ENCODE results near the gene FOXP1. TPM values are rescaled to one million over a fixed set of nuclear protein-coding genes. Genes with fewer than 3 reads are reported as not detected.

The FOXP1 gene
- total RNA-seq, 1 donor from 2014 or later: 195 TPM

GRCh38 chr3:71131375-71132314, 451.9 kb downstream of the FOXP1 start:
- no peak for TF ChIP-seq CTCF (IDR thresholded peaks at IDR 0.05)
- Mint-ChIP-seq H3K27ac (ENCODE audit: unreplicated experiment) (peak overlapping the region; percentile 96), H3K27me3 (ENCODE audit: unreplicated experiment) (no peaks in the 10 kb centered on the region), H3K4me1 (ENCODE audit: unreplicated experiment) (peaks cover 82% of the 10 kb centered on the region), H3K9me3 (ENCODE audit: unreplicated experiment) (no peaks in the 10 kb centered on the region), H3K36me3 (ENCODE audit: unreplicated experiment) (no peaks in the 10 kb centered on the region), H3K4me3 (ENCODE audit: unreplicated experiment) (peak overlapping the region; percentile 80)
- no peak for DNase-seq (ENCODE audit: extremely low spot score, unreplicated experiment)

GRCh38 chr3:71130471-71131374, 452.8 kb downstream of the FOXP1 start:
- TF ChIP-seq CTCF (IDR thresholded peaks at IDR 0.05): no peak
- Mint-ChIP-seq H3K4me3 (ENCODE audit: unreplicated experiment) (peak overlapping the region; percentile 80), H3K36me3 (ENCODE audit: unreplicated experiment) (no peaks in the 10 kb centered on the region), H3K9me3 (ENCODE audit: unreplicated experiment) (no peaks in the 10 kb centered on the region), H3K27ac (ENCODE audit: unreplicated experiment) (peak overlapping the region; percentile 96), H3K4me1 (ENCODE audit: unreplicated experiment) (peaks cover 84% of the 10 kb centered on the region), H3K27me3 (ENCODE audit: unreplicated experiment) (no peaks in the 10 kb centered on the region)
- DNase-seq (ENCODE audit: extremely low spot score, unreplicated experiment): no peak

- H3K27ac Mint-ChIP-seq (ENCODE audit: unreplicated experiment): peak overlapping the region; percentile 96
- H3K36me3 Mint-ChIP-seq (ENCODE audit: unreplicated experiment): peaks cover 3% of the 10 kb centered on the region
- peaks cover 82% of the 10 kb centered on the region for H3K4me1 Mint-ChIP-seq (ENCODE audit: unreplicated experiment)
- no peaks in the 10 kb centered on the region for H3K27me3 Mint-ChIP-seq (ENCODE audit: unreplicated experiment)
- no peak for DNase-seq (ENCODE audit: extremely low spot score, unreplicated experiment)
- H3K4me3 Mint-ChIP-seq (ENCODE audit: unreplicated experiment): peak overlapping the region; percentile 80
- no peak for TF ChIP-seq CTCF (IDR thresholded peaks at IDR 0.05)
- H3K9me3 Mint-ChIP-seq (ENCODE audit: unreplicated experiment): no peaks in the 10 kb centered on the region
Observed at GRCh38 chr3:71129611-71130431, 453.7 kb downstream of the FOXP1 start.

GRCh38 chr3:71128961-71129360, 454.6 kb downstream of the FOXP1 start:
- H3K4me3 Mint-ChIP-seq (ENCODE audit: unreplicated experiment): peak overlapping the region; percentile 80
- no peak for DNase-seq (ENCODE audit: extremely low spot score, unreplicated experiment)
- peaks cover 81% of the 10 kb centered on the region for H3K4me1 Mint-ChIP-seq (ENCODE audit: unreplicated experiment)
- H3K27ac Mint-ChIP-seq (ENCODE audit: unreplicated experiment): peak overlapping the region; percentile 96
- no peaks in the 10 kb centered on the region for H3K27me3 Mint-ChIP-seq (ENCODE audit: unreplicated experiment)
- no peaks in the 10 kb centered on the region for H3K9me3 Mint-ChIP-seq (ENCODE audit: unreplicated experiment)
- H3K36me3 Mint-ChIP-seq (ENCODE audit: unreplicated experiment): peaks cover 4% of the 10 kb centered on the region
- TF ChIP-seq CTCF (IDR thresholded peaks at IDR 0.05): no peak
